ENCODE results near the gene CFAP69.
"Not testable (repeated sequence)": the region's sequence is repeated elsewhere in the genome, so short reads cannot be mapped to it uniquely, and the experiment has no call there.

CFAP69 gene

GRCh38 chr7:90276033-90276728 is 31.2 kb downstream of the CFAP69 start:
- DNase-seq, result no peak

GRCh38 chr7:90288154-90288553 is 43.2 kb downstream of the CFAP69 start:
- no peak for DNase-seq

GRCh38 chr7:90290244-90291113 is 45.5 kb downstream of the CFAP69 start:
- no peak for DNase-seq

- no peak for DNase-seq
Observed at GRCh38 chr7:90298145-90299038, 53.4 kb downstream of the CFAP69 start.

DNA sequence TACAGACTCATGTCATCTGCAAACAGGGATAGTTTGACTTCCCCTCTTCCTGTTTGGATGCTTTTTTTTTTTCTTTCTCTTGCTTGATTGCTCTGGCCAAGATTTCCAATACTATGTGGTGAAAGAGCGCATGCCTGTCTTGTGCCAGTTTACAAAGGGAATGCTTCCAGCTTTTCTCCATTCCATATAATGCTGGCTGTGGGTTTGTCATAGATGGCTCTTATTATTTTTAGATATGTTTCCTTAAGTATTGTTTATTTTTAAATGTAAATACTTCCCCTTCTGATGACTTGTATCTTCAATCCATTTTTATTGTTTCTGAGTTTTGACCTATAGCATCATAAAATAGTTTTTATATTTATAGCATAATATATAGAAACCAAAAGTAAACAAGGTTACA is 58.3 kb downstream of the CFAP69 start:
- no peak for DNase-seq

- no peak for DNase-seq
Observed at GRCh38 chr7:90309872-90310271, 64.9 kb downstream of the CFAP69 start.

GRCh38 chr7:90311175-90311574 is 66.2 kb downstream of the CFAP69 start:
- DNase-seq, result no peak

DNA sequence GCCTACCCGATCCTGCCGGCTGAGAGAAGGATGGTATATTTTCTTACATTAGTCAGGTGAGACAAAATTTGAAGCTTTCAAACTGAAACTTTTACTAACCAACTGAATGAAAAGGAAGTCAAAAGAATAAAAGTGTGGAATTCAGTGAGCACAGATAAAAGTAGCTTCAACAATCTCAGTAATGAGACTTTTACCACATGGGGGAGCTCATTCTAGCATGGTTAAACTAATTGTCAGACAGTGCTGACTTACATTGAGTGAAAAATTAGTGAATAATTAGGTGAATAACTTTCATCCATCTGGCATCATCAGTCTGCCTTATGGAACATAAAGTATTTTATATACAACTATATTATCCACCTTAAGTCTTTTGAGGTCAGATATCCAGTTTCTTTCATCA is 67.8 kb downstream of the CFAP69 start:
- DNase-seq, result no peak

GRCh38 chr7:90313907-90314306 is 68.9 kb downstream of the CFAP69 start:
- no peak for DNase-seq

DNA sequence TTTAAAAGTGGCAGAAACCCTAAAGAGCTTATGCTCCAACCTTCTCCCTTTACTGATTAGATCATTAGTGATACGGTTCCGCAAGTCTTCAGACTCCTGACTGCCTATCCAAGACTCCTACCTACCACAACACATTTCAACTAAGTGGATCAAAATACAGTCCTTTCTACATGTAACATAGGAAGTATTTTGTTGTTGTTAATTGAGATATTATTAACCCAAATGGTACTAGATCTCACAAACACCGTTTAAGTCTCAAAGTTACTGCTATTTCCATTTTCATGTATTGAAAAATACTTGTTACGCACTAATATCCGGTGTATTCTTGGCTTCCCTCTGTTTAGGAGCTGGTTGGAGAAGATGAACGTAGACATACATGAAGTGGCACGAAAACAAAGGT is 75.0 kb downstream of the CFAP69 start:
- no peak for DNase-seq

DNA sequence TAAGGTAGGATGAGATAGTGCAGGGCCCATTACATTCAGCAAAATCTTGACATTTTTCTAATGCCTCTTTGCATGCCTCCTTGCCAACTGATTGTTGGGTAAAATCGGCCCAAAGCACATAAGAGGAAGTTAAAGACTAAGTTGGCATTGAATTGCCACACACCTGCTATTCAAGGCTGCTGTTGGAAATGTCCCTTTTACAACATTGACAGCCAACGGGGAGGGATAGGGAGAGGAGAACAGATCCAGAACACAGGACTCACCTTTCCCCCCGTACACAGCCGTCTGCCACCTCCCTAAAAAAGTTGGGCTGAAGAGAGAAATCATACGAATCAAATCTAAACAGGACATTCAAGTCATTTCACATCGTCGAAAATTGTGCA is 75.4 kb downstream of the CFAP69 start:
- DNase-seq, result no peak

DNA sequence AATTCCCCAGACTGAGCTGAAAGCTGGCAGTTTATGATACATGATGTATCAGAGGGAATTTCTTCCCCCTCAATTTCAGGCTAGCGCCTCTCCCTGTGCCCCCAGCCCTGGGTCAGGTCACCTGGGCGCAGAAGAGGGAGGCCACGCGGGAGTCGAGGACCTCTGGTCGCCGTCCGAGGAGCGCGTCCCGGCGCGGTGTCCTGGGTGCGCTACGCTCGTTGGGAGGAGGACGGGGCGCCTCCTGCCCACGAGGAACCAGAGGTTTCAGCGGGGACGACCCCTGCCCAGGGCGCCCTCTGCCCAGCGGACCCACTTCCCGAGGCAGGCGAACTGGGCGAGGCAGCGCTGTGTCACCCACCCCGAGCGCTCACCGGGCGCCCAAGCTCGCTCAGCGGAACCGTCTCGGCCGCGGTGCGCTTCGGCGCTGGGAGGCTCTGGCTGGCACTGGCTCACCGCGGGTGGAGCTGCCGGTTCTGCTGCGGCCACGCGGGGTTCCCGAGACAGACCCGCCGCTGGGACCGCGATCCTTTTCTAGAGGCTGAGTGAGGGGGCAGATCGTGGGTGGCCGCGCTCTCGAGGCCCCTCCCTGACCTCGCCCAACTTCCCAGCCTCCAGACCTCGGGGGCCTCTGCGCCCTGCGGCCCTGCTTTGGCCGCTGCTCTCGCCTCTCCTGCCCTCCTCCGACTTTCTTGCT is 76.0 kb downstream of the CFAP69 start, which contains the start of gene FAM237B:
TSS of gene FAM237B (minus strand) at position 504 of the 694 bp plus-strand sequence. CDS start 1,556 bp downstream, outside the sequence.
- DNase-seq, result no peak

- DNase-seq, result no peak
Observed at GRCh38 chr7:90322837-90323236, 77.9 kb downstream of the CFAP69 start.

GRCh38 chr7:90326500-90326899 is 81.5 kb downstream of the CFAP69 start:
- no peak for DNase-seq

- no peak for DNase-seq
Observed at GRCh38 chr7:90334193-90334843, 89.3 kb downstream of the CFAP69 start.

- DNase-seq, result not testable (repeated sequence)
Observed at GRCh38 chr7:90334926-90335325, 90.0 kb downstream of the CFAP69 start.

GRCh38 chr7:90337106-90337505 is 92.1 kb downstream of the CFAP69 start:
- DNase-seq, result no peak

- DNase-seq, result no peak
Observed at GRCh38 chr7:90345016-90345415, 100.0 kb downstream of the CFAP69 start.

- DNase-seq, result no peak
Observed at GRCh38 chr7:90345595-90346335, 100.8 kb downstream of the CFAP69 start.

DNA sequence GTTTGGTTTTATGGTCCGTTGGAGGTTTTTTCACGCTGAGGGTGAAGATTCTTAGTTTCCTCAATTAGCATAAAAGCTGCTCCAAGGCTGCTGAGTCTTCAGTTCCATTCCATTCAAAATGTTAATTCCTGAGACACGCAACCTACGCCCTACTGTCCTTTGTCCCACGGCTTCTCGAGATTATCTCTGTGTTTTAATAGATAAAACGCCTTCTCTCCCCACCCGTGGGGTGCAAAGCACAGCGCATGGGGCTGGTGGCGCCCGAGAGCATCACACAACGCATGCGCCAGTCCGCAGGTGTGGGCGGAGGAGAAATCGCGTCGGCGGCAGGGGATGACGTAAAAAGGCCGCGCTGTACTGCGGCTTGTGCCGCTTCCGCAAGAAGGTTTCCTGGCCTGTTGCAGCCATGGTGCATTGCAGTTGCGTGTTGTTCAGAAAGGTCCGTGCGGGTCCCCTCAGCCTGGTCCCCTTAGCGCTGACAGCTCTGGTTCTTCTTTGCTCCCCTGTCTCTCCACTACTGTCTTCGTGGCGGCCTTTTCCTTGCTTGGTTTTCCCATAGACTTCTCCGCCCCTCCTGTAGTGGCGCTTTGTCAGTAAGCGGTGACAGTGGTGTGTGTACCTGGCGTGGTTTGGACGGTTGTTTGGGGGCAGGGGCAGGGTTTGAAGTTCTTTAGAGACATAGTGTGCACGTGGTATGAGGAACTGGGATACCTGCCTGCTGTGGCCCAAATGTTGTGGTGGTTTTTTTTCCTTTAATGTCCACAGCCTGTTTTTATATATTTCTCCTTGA is 101.6 kb downstream of the CFAP69 start, which contains the start of gene GTPBP10:
TSS of gene GTPBP10 (plus strand) at position 381 of the 790 bp plus-strand sequence. CDS start at position 407, 26 bp downstream.
- DNase-seq, result peak; percentile 87

Measured in NCI-H446 treated with DMSO at 0.1 percent for 48 hours (cell line).